Subcutaneous adipose tissue (tissue), 4 donors: ENCODE results near the gene CCDC88C. TPM values are rescaled to one million over a fixed set of nuclear protein-coding genes. Genes with fewer than 3 reads are reported as not detected.

Experiments used
- CTCF ChIP-seq: fragments of 450-650 bp; IDR thresholded peaks from one replicate; pipeline ENCODE4 v1.5.1; 2016; ENCODE audit warnings: low read depth, mild to moderate bottlenecking, control low read depth, antibody characterized with exemption, moderate library complexity
- total RNA-seq, 4 donors: library from RNA; depleted of rRNA; stranded (reverse); fragments of >200 nt; gene quantifications; one replicate each; pipeline ENCODE4 v1.1.0, GENCODE V29; 2016

The CCDC88C gene
- total RNA-seq, 4 donors from 2014 or later, result 7.3 to 16.2 (median 8.8) TPM

DNA sequence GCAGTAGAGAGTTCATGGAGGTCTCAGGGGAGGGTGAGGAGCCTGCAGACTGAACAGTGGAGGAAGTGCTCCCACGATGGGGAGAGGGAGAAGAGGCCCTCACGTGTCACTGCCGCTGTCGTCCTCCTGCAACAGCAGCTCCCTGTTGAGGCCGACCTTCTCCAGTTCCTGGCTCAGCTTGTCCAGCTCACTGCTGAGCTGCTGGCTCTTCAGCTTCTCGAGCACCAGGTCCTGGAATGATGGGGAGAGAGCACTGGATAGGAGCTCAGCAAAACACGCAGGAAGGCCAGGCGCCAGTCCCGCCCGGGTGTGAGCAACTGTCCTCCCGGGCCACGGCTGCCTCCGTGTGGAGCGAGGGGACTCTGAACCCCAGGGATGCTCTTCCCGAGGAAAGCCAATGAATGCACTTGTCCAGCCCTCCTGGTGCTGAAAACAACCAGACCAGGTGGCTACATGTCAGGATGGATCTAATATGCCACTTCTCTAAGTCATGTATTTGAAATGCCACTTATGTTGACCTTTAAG lies 107.8 kb downstream of the CCDC88C start:
- TF ChIP-seq CTCF, result no peak

GRCh38 chr14:91308337-91308736 lies 109.3 kb downstream of the CCDC88C start:
- no peak for TF ChIP-seq CTCF

GRCh38 chr14:91307652-91308051 lies 110.0 kb downstream of the CCDC88C start:
- TF ChIP-seq CTCF, result peak; percentile 43

- TF ChIP-seq CTCF, result no peak
Measured at GRCh38 chr14:91307046-91307445, 110.6 kb downstream of the CCDC88C start.

GRCh38 chr14:91306547-91306946 lies 111.1 kb downstream of the CCDC88C start:
- no peak for TF ChIP-seq CTCF

DNA sequence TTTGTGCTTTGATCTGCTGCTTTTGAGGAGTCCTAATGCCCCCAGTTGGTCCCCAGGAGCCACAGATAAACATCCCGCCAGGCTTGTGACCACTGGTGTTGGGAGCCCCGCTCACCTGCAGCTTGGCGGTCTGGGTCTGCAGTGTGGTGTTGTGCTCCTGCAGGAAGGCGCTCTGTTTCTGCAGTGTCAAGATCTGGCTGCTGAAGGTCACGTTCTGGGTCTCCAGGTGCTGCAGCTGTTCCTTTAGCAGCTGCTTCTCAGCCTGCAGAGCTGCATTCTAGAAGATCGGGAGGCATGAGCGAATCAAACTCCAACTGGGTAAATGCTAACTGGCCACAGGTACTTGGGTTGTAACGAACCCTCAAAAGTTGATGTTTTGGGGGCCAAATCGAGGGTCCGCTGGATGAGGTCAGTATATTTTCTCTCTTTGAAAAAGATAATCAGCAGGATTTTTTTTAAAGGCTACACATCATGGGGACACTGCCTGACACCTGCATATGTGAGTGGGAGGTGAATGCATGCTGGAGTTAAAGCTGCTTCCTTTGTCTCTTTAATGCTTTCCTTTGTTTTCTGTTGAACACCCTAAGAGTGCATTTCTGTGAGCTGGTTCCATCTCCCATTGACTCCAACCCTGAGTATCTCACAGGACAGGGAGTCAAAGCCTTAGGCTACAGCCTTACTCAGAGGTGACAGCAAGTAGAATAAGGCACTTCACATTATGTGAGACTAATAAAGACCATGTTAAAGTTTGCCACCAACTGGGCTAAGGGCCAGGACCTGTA lies 111.8 kb downstream of the CCDC88C start:
- TF ChIP-seq CTCF, result no peak

DNA sequence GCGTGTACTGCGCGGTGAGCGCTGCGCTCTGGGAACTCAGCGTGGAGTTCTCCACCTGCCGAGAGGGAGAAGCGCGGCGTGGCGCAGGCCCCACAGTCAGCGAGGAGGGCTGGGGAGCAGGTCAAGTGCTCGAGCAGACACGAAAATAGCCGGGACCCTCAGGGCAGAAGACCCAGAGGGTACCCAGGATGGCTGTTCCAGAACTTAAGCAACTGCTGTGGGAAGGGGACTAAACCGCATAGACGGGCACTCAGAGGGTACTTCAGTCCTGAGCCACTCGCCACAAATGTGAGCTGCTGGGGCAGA lies 113.7 kb downstream of the CCDC88C start:
- no peak for TF ChIP-seq CTCF
